Mesothelial cell of epicardium (in vitro differentiated cells): ENCODE measurements around the gene RAB28. TPM values are rescaled to one million over a fixed set of nuclear protein-coding genes. Genes with fewer than 3 reads are reported as not detected.

Source experiments
- DNase-seq, 2 experiments: peaks; one replicate each; pipeline ENCODE4 v3.0.0; 2021; ENCODE audit warnings: low spot score in 2 of 2; ENCODE audit not compliant: unreplicated experiment in 2 of 2
- H3K27ac Mint-ChIP-seq: 2 replicates; pipeline ENCODE4 v1.8.0; 2021; ENCODE audit warnings: mixed read lengths
- H3K27me3 Mint-ChIP-seq: 2 replicates; pipeline ENCODE4 v1.8.0; 2021; ENCODE audit warnings: low read depth, mixed read lengths
- H3K36me3 Mint-ChIP-seq: 2 replicates; pipeline ENCODE4 v1.8.0; 2021; ENCODE audit warnings: mixed read lengths
- H3K4me1 Mint-ChIP-seq: 2 replicates; pipeline ENCODE4 v1.8.0; 2021; ENCODE audit warnings: mixed read lengths
- H3K4me3 Mint-ChIP-seq: 2 replicates; pipeline ENCODE4 v1.8.0; 2021; ENCODE audit warnings: mild to moderate bottlenecking, moderate library complexity, mixed read lengths
- H3K9me3 Mint-ChIP-seq: 2 replicates; pipeline ENCODE4 v1.8.0; 2021; ENCODE audit warnings: mixed read lengths
- total RNA-seq: library from RNA; stranded (reverse); gene quantifications from 3 replicates; pipeline ENCODE4 v1.2.1, GENCODE V29; 2021
- TF ChIP-seq, protein P1 (sequence below): fragments of 200-600 bp; sonication (generic); IDR thresholded peaks from one replicate; pipeline ENCODE4 v1.5.0; 2021; ENCODE audit warnings: antibody characterized with exemption; ENCODE audit not compliant: unreplicated experiment

Gene RAB28
- total RNA-seq, 1 donor from 2014 or later, result 18.4 TPM

DNA sequence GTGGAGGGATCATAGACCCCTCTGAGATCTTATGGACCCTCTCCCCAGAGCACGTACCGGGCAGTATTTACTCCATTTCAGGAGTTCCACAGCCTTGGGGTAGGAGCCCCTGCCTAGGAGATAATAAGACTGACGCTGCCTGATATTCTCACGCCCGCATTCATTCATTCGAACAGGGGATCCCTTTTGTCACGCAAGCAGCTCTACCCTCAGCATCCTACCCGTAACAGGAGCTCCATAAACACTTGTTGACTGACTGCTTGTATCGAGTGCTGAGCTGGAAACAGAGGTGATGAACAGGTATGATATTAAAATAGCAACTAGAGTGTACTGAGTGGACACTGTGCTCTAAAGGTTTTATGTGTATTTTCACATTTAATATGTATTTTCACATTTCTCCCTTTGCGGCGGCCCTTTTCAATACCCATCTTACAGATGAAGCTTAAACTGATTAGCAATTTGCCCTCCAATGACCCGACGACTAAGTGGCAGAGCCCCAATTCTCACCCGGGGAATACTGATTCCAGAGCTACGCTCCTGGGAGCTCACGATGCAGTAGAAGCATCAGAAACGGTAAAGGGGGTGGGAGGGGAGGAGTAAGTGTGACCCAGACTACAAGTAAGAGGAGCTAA, 888 bp downstream of the RAB28 start:
- Mint-ChIP-seq H3K4me3 (peak overlapping the region; percentile 89), H3K27me3 (peaks cover 6% of the 10 kb centered on the region), H3K9me3 (peaks cover 6% of the 10 kb centered on the region), H3K36me3 (no peaks in the 10 kb centered on the region), H3K27ac (peak overlapping the region; percentile 94), H3K4me1 (peaks cover 22% of the 10 kb centered on the region)
- DNase-seq, result no peak
- TF ChIP-seq, protein P1, sequence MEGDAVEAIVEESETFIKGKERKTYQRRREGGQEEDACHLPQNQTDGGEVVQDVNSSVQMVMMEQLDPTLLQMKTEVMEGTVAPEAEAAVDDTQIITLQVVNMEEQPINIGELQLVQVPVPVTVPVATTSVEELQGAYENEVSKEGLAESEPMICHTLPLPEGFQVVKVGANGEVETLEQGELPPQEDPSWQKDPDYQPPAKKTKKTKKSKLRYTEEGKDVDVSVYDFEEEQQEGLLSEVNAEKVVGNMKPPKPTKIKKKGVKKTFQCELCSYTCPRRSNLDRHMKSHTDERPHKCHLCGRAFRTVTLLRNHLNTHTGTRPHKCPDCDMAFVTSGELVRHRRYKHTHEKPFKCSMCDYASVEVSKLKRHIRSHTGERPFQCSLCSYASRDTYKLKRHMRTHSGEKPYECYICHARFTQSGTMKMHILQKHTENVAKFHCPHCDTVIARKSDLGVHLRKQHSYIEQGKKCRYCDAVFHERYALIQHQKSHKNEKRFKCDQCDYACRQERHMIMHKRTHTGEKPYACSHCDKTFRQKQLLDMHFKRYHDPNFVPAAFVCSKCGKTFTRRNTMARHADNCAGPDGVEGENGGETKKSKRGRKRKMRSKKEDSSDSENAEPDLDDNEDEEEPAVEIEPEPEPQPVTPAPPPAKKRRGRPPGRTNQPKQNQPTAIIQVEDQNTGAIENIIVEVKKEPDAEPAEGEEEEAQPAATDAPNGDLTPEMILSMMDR, result no peak

DNA sequence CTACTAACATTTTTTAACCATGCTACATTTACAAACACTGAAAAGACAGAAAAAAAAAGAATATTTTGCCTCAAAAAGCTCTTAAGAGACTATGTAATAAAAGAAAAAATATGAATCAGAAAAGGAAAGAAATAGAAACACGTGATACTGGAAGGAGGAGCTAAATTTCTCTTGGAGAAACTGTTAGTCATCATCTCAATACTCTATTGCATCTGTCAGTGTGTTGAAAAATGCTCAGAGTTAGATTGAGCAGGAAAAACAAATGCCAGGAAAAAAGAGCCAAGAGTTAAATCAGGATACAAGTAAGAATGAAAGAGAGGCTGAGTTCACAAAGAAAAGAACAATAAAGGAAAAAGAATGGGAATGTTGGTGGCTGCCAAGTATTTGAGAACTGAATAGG, 2.6 kb downstream of the RAB28 start:
- no peaks in the 10 kb centered on the region for H3K9me3 Mint-ChIP-seq
- no peaks in the 10 kb centered on the region for H3K36me3 Mint-ChIP-seq
- H3K4me3 Mint-ChIP-seq, result no peak overlapping the region
- no peak for DNase-seq
- no peak overlapping the region for H3K27ac Mint-ChIP-seq
- peaks cover 22% of the 10 kb centered on the region for H3K4me1 Mint-ChIP-seq
- TF ChIP-seq, protein P1, result no peak
- no peaks in the 10 kb centered on the region for H3K27me3 Mint-ChIP-seq

DNA sequence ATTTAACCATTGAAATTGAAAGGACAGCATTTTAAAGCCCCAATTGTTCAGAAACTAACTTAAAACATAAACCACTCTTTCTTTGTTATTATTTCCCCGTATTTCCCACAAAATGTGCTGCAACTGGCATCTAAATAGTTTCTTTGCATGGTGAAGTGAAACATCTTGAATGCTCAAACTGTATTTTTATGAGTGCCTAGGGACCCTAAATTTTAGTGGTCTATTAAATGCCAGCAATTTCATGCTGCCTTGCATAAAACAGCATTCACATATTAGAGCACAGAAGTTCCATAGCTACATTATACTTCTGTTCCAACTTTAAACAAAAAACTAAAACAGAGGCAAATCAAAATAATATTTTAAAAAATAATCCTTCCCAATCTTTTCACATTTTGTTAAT, 5.4 kb downstream of the RAB28 start:
- peaks cover 20% of the 10 kb centered on the region for H3K4me1 Mint-ChIP-seq
- no peaks in the 10 kb centered on the region for H3K36me3 Mint-ChIP-seq
- TF ChIP-seq, protein P1, result no peak
- H3K27me3 Mint-ChIP-seq, result no peaks in the 10 kb centered on the region
- DNase-seq, result no peak
- no peak overlapping the region for H3K4me3 Mint-ChIP-seq
- no peaks in the 10 kb centered on the region for H3K9me3 Mint-ChIP-seq
- H3K27ac Mint-ChIP-seq, result no peak overlapping the region

DNA sequence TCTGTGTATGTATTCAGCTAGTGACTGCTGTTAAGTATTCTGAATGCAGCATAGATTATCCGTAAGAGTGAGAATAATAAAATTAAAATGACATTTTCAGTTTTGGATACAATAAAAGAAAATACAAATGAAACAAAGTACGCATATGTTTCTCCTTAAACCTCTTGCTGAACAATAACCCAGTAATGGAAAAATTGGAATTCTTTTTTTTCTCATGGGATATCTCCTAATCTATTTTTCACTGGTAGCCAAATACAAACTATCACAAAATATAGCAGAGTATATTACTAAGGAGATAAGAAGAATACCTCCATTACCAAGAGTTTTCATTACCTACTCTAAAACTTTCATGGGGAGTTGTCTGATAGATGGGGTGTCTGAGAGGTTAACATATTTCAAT, 6.0 kb downstream of the RAB28 start:
- H3K27ac Mint-ChIP-seq, result no peak overlapping the region
- peaks cover 15% of the 10 kb centered on the region for H3K4me1 Mint-ChIP-seq
- H3K9me3 Mint-ChIP-seq, result no peaks in the 10 kb centered on the region
- TF ChIP-seq, protein P1, result no peak
- DNase-seq, result no peak
- no peaks in the 10 kb centered on the region for H3K27me3 Mint-ChIP-seq
- peaks cover 1% of the 10 kb centered on the region for H3K36me3 Mint-ChIP-seq
- no peak overlapping the region for H3K4me3 Mint-ChIP-seq

DNA sequence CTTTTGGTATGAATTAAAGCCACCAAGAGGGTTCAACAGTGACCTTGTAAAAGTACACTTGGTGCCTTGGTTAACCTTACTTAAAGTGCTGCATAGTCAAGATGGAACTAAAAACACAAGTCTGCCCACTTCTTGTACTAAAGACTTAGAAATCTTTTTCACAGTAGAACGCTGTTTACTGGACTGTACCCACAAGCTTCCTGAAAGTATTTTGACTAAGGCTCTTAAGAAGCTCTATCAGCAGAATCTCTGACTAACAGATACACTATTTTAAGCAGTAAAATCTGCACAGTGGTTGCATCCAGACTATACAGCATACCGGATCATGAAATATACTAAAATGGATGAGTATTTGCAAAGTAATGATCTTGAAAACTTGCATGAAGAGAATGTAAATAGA, 7.2 kb downstream of the RAB28 start:
- TF ChIP-seq, protein P1, result no peak
- no peak overlapping the region for H3K27ac Mint-ChIP-seq
- no peaks in the 10 kb centered on the region for H3K9me3 Mint-ChIP-seq
- H3K27me3 Mint-ChIP-seq, result no peaks in the 10 kb centered on the region
- H3K36me3 Mint-ChIP-seq, result peaks cover 2% of the 10 kb centered on the region
- no peak for DNase-seq
- H3K4me3 Mint-ChIP-seq, result no peak overlapping the region
- peaks cover 5% of the 10 kb centered on the region for H3K4me1 Mint-ChIP-seq

DNA sequence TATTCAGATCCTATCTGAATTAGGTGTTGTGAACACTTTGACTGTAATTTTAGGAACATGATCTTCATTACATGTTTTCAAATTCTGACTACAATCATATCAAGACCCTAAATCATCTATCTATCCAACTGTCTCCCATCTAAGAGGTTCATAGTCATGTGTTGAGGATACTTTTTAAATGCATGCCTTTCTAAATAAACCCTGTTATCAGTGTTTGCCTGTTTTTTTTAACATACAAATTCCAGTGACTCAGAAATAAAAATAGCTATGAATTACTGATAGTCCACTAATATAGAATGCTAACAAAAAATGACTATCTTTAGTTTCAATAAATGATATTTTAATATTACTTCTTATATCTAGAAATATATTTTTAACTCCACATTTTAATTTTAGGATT, 8.0 kb downstream of the RAB28 start:
- no peaks in the 10 kb centered on the region for H3K4me1 Mint-ChIP-seq
- peaks cover 2% of the 10 kb centered on the region for H3K36me3 Mint-ChIP-seq
- H3K4me3 Mint-ChIP-seq, result no peak overlapping the region
- H3K27ac Mint-ChIP-seq, result no peak overlapping the region
- no peaks in the 10 kb centered on the region for H3K9me3 Mint-ChIP-seq
- no peaks in the 10 kb centered on the region for H3K27me3 Mint-ChIP-seq
- DNase-seq, result no peak
- TF ChIP-seq, protein P1, result no peak
